Articular chondrocyte of knee joint (primary cell): ENCODE data around the gene FOSL1. TPM values are rescaled to one million over a fixed set of nuclear protein-coding genes. Genes with fewer than 3 reads are reported as not detected.

Experiments used
- total RNA-seq: library from RNA; depleted of rRNA; stranded (reverse); fragments of >200 nt; gene quantifications from 2 replicates; pipeline ENCODE4 v1.2.3, GENCODE V29; 2012

The FOSL1 gene
- total RNA-seq = 13.1 and 26.1 TPM in 2 replicates

GRCh38 chr11:65900125-65900898, at the start of gene FOSL1:
FOSL1 (minus strand) TSS chr11:65900388; CDS start chr11:65900339, 49 bp downstream.

GRCh38 chr11:65945430-65945911, 45.3 kb upstream of the FOSL1 start, which contains the start of gene TSGA10IP:
TSGA10IP (plus strand) TSS chr11:65945480; CDS start chr11:65945676, 196 bp downstream.

DNA sequence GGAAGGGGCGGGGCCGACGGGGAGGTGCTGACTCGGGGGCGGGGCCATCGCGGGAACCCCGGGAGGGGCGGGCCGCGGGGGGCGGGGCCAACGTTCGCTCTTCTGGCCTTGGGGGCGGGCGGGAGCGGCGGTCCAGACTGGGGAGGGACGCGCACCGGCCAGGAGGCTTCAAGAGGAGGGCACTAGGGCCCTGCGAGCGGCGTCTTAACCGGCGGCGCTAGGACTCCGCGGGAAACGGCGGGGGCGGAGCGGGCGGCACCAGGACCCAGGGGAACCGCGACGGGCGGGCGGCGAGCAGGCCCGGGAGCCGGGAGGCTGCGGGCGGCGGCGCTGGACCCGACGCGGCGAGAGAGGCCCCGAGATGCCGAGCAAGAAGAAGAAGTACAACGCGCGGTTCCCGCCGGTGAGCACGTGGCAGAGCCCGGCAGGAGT, 19.0 kb upstream of the FOSL1 start, which contains the start of gene DRAP1:
TSS of gene DRAP1 (plus strand) at position 286 of the 432 bp plus-strand sequence. CDS start at position 362, 76 bp downstream.

DNA sequence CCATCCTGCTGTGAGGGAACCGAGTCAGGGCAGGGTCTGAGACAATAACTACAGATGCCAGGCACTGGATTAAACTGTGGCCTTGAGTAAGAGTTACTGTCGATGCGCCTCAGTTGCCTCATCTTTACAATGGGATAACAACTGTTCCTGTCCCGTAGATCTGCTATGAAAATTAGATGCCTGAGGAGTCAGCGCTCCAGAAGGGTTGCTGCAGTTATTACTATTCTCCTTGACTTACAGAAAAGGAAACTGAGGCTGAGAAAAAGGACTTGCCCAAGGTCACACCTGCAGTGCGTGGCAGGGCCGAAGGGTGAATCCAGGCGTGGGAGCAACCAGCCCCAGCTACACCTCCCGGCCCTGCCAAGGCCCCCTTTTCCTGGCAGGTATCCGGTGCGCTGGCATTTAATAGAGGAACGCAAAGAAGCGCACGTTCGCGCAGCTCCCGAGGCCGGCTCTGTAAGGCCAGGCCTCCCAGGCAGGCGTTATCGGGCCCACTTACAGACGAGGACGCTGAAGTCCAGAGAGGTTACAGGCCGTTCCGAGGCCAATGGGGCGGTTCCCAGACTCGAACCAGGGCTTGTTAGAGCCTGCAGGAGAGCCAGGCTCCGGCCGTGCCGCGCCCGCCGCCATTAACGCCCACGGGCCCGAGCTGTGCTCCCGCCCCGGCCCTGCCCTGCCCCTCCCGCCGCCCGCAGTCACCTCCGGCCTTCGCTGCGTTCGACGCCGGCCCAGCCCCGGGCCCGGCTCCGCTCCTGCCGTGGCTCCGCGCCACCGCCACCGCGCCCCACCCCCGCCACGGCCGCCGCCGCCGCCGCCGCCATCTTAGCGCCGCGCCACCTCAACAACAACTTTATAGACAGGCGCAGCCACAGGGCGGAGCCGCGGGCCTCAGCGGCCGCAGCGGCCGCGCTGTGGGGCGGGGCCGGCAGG, 18.3 kb upstream of the FOSL1 start, which contains the start of gene C11orf68:
TSS of gene C11orf68 (minus strand) at position 852 of the 930 bp plus-strand sequence. CDS start at position 821, 31 bp downstream.

DNA sequence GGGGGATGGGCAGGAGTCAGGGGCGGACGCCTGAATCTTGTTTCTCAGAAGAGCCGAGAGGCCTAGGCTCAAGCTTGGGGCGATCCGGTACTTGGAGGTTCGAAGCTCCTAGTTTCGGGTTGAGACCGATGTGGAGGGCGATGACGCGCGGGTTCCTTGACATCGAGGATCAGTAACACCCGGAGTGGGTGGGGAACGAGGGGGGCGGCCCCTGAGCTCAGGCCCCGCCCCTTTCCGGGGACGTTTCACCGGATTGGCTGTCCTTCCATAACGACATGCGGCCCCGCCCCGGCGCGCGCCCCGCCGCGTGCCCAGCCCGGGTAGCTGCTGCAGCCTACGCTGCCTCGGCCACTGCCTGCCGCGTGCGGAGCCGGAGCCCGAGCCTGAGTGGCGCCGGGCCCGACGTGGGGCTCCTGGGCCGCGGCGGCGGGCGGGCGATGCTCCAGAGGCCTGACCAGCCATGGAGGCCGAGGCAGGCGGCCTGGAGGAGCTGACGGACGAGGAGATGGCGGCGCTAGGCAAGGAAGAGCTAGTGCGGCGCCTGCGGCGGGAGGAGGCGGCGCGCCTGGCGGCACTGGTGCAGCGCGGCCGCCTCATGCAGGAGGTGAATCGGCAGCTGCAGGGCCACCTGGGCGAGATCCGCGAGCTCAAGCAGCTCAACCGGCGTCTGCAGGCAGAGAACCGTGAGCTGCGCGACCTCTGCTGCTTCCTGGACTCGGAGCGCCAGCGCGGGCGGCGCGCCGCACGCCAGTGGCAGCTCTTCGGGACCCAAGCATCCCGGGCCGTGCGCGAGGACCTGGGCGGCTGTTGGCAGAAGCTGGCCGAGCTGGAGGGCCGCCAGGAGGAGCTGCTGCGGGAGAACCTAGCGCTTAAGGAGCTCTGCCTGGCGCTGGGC, 9.6 kb downstream of the FOSL1 start, which contains the start of gene CCDC85B:
TSS of gene CCDC85B (plus strand) at position 350 of the 895 bp plus-strand sequence. CDS start at position 461, 111 bp downstream.

GRCh38 chr11:65888163-65888814, 11.9 kb downstream of the FOSL1 start, which contains the start of gene FIBP:
FIBP (minus strand) TSS chr11:65888471; CDS start chr11:65888418, 53 bp downstream.

GRCh38 chr11:65879617-65880016, 20.6 kb downstream of the FOSL1 start, which contains the start of gene CTSW:
CTSW (plus strand) TSS chr11:65879837; CDS start chr11:65879855, 18 bp downstream.

GRCh38 chr11:65872586-65873317, 27.4 kb downstream of the FOSL1 start, which contains the start of gene EFEMP2:
EFEMP2 (minus strand) TSS chr11:65872800; CDS start chr11:65872354, 446 bp downstream.

DNA sequence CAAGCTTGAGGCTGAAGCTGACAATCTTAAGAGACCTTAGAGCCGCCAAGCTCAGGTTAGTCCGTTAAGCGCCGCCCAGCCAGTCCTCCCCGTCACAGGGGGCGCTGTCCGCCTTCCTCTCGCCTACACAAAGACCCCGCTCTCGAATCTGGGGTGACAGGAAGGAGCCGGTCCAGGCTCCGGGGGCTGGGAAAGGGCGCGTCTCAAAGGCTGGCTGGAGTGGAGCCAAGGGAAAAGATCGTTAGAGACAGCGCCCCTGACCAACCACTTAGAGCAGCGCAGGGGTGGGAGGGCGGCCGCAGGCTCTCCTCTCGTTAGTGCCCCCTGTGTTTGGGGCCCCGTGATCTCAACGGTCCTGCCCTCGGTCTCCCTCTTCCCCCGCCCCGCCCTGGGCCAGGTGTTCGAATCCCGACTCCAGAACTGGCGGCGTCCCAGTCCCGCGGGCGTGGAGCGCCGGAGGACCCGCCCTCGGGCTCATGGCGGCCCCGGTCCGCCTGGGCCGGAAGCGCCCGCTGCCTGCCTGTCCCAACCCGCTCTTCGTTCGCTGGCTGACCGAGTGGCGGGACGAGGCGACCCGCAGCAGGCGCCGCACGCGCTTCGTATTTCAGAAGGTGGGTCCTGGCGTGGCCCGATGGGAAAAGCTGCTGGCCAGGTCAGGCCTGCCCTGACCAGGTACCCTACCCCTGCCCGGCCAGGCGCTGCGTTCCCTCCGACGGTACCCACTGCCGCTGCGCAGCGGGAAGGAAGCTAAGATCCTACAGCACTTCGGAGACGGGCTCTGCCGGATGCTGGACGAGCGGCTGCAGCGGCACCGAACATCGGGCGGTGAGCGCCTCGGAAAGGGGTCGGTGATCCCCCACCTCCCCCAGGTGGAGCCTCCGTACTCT, 39.7 kb downstream of the FOSL1 start, which contains the start of gene MUS81:
TSS of gene MUS81 (plus strand) at position 156 of the 887 bp plus-strand sequence. CDS start at position 477, 321 bp downstream.

DNA sequence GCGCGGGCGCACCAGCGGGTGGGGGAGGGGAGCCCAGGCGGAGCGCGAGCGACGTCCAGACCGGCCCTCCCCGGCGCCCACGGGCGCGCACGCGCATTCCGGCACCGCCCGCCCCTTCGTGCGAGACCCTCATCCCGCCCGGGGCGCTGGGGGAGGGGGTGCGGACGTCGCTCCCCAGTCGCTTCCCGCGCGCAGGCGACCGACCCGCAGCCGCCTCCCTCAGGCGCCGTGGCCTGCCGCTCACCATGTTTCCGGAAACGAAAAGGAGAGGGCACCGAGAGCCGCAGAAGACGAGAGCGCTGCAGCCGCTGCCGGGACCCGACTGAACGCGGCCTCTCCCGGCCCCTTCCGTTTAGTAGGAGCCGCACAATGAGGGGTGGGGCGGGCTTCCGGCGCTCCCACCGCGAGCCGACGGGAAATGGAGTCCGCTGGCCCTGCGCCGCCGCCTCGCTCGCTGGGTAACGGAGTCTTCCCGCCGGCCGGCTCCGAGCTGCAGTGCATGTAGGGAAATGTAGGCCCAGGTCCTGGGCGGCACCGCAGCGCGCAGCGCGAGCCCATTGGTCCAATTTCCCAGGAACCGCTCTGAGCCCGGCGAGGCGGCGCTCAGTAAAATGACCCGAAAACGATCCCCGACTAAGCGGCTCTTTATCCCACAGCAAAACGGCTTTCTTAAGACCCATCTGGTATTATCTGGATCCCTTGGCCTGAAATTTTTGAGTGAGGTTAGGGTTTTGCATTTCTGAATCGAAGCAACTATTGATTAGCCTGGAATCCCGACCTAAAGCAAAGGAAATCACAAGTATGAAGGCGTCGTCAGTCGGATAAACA, 42.1 kb downstream of the FOSL1 start, which contains the start of gene CFL1:
TSS of gene CFL1 (minus strand) at position 328 of the 828 bp plus-strand sequence. CDS start at position 247, 81 bp downstream.

Other genes starting within 250 kb of the FOSL1 start
- gene RELA, start 237.5 kb downstream of the FOSL1 start, total RNA-seq = 30.9 and 31.2 TPM in 2 replicates
- gene KAT5, start 188.1 kb downstream of the FOSL1 start, total RNA-seq = 36.9 and 40.2 TPM in 2 replicates
- 35.1 and 51.9 TPM in 2 replicates for gene RNASEH2C, start 179.6 kb downstream of the FOSL1 start, total RNA-seq
- 11.8 and 14.9 TPM in 2 replicates for gene AP5B1, start 119.4 kb downstream of the FOSL1 start, total RNA-seq
- not detected in 2 replicates for gene OVOL1, start 113.3 kb downstream of the FOSL1 start, total RNA-seq
- gene SNX32, start 66.4 kb downstream of the FOSL1 start, total RNA-seq = 1.2 and 2.2 TPM in 2 replicates
- gene CFL1, start 42.2 kb downstream of the FOSL1 start, total RNA-seq = 577 and 633 TPM in 2 replicates
- 29.2 and 34.4 TPM in 2 replicates for gene MUS81, start 40.0 kb downstream of the FOSL1 start, total RNA-seq
- gene EFEMP2, start 27.6 kb downstream of the FOSL1 start, total RNA-seq = 102 and 105 TPM in 2 replicates
- gene CTSW, start 20.6 kb downstream of the FOSL1 start, total RNA-seq = 0.13 TPM in 1 of 2 replicates, not detected in the other
- 130 and 132 TPM in 2 replicates for gene FIBP, start 11.9 kb downstream of the FOSL1 start, total RNA-seq
- gene CCDC85B, start 9.7 kb downstream of the FOSL1 start, total RNA-seq = 57.9 and 60.6 TPM in 2 replicates
- gene C11orf68, start 18.7 kb upstream of the FOSL1 start, total RNA-seq = 26.8 and 32.6 TPM in 2 replicates
- gene DRAP1, start 19.0 kb upstream of the FOSL1 start, total RNA-seq = 147 and 149 TPM in 2 replicates
- not detected in 2 replicates for gene TSGA10IP, start 45.1 kb upstream of the FOSL1 start, total RNA-seq
- gene SART1, start 61.3 kb upstream of the FOSL1 start, total RNA-seq = 24.2 and 24.4 TPM in 2 replicates
- 26.6 and 27.2 TPM in 2 replicates for gene EIF1AD, start 101.8 kb upstream of the FOSL1 start, total RNA-seq
- 37.4 and 40.0 TPM in 2 replicates for gene BANF1, start 102.1 kb upstream of the FOSL1 start, total RNA-seq
- 3.0 and 7.6 TPM in 2 replicates for gene CST6, start 111.6 kb upstream of the FOSL1 start, total RNA-seq
- 0.26 and 0.43 TPM in 2 replicates for gene CATSPER1, start 126.1 kb upstream of the FOSL1 start, total RNA-seq
- gene GAL3ST3, start 148.8 kb upstream of the FOSL1 start, total RNA-seq = 0.32 TPM in 1 of 2 replicates, not detected in the other
- 116 and 131 TPM in 2 replicates for gene SF3B2, start 152.0 kb upstream of the FOSL1 start, total RNA-seq
- 29.5 and 36.6 TPM in 2 replicates for gene PACS1, start 169.9 kb upstream of the FOSL1 start, total RNA-seq